ENCODE results near the gene TIMM44. TPM values are rescaled to one million over a fixed set of nuclear protein-coding genes. Genes with fewer than 3 reads are reported as not detected.

The TIMM44 gene
- polyA plus RNA-seq, 1 experiment: 56.6 TPM

DNA sequence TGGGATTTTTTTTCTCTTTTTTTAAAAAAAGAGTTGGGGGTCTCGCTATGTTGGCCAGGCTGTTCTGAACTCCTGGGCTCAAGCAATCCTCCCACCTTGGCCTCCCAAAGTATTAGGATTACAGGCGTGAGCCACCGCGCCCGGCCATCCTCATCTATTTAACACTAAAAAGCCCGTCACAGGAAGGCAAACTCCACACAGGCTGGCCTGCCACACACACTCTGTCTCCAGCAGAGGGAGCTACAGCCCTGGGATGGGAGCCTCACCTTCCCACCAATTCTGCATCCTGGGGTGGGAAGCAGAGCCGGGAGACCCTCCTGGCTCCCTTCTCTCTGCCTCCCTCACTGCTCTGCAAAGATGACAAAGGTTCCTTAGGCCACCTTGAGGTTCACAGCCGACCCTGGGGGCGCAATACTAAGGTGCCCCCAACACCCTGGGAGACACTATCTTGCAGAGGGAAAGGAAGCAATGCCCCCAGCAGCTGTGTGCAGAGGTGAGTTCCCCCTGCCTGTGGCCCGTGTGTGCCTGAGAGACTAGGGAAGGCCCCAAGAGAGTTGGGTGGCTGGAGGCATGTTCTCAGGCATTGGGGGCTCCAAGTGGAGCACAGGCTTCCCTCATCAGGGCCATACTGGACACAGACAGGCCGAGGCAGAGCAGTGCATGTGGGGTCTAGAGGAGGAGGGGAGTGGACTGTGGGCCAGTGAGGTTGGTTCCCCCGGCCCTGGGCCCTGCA is 27.4 kb upstream of the TIMM44 start:
- ChIA-PET POLR2A (no interaction called here), CTCF (interaction anchor here (0.7 to 13.0 kb wide), 24 partner anchors 8 to 339 kb away, joined by 3 to 98 read pairs (median 4); partner anchors contain the start of genes ELAVL1 and TIMM44)
- peaks cover 27% of the 10 kb centered on the region for H3K36me3 ChIP-seq (ENCODE audit: control insufficient read depth, insufficient read depth, low read length)
- no peaks in the 10 kb centered on the region for H3K27me3 ChIP-seq (ENCODE audit: control insufficient read depth, insufficient read depth, low read length)
- H3K4me3 ChIP-seq (ENCODE audit: low read depth, low read length): no peak overlapping the region
- TF ChIP-seq, protein P1, sequence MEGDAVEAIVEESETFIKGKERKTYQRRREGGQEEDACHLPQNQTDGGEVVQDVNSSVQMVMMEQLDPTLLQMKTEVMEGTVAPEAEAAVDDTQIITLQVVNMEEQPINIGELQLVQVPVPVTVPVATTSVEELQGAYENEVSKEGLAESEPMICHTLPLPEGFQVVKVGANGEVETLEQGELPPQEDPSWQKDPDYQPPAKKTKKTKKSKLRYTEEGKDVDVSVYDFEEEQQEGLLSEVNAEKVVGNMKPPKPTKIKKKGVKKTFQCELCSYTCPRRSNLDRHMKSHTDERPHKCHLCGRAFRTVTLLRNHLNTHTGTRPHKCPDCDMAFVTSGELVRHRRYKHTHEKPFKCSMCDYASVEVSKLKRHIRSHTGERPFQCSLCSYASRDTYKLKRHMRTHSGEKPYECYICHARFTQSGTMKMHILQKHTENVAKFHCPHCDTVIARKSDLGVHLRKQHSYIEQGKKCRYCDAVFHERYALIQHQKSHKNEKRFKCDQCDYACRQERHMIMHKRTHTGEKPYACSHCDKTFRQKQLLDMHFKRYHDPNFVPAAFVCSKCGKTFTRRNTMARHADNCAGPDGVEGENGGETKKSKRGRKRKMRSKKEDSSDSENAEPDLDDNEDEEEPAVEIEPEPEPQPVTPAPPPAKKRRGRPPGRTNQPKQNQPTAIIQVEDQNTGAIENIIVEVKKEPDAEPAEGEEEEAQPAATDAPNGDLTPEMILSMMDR (IDR thresholded peaks at IDR 0.05; ENCODE audit: insufficient read depth, low read depth, low read length): peak; percentile 83
- DNase-seq (ENCODE audit: low read depth): no peak

DNA sequence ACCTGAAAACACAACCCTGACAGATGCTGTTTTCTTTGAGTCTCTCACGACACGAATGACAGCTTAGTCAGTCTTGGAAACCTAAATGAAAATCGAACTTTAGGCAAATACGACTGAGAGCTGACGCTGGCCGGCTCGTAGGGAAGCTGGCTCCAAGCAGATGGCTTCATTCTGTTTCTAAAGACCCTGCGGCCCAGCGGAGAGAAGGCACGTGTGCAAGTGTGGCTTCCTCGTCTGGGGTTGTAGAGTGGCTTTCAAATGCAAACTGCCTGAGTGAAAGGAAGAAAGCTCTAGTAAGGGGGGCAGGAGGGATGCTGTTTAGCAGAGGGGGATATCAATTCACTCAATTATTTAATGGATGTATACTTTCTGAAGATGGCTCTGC is 26.1 kb upstream of the TIMM44 start:
- TF ChIP-seq, protein P1 (IDR thresholded peaks at IDR 0.05; ENCODE audit: insufficient read depth, low read depth, low read length): no peak
- peaks cover 23% of the 10 kb centered on the region for H3K36me3 ChIP-seq (ENCODE audit: control insufficient read depth, insufficient read depth, low read length)
- H3K27me3 ChIP-seq (ENCODE audit: control insufficient read depth, insufficient read depth, low read length): no peaks in the 10 kb centered on the region
- DNase-seq (ENCODE audit: low read depth): no peak
- ChIA-PET CTCF (interaction anchor here (0.6 to 13.0 kb wide), 6 partner anchors 9 to 283 kb away, joined by 3 to 98 read pairs (median 4); partner anchors contain the start of gene ELAVL1), POLR2A (no interaction called here)
- no peak overlapping the region for H3K4me3 ChIP-seq (ENCODE audit: low read depth, low read length)

DNA sequence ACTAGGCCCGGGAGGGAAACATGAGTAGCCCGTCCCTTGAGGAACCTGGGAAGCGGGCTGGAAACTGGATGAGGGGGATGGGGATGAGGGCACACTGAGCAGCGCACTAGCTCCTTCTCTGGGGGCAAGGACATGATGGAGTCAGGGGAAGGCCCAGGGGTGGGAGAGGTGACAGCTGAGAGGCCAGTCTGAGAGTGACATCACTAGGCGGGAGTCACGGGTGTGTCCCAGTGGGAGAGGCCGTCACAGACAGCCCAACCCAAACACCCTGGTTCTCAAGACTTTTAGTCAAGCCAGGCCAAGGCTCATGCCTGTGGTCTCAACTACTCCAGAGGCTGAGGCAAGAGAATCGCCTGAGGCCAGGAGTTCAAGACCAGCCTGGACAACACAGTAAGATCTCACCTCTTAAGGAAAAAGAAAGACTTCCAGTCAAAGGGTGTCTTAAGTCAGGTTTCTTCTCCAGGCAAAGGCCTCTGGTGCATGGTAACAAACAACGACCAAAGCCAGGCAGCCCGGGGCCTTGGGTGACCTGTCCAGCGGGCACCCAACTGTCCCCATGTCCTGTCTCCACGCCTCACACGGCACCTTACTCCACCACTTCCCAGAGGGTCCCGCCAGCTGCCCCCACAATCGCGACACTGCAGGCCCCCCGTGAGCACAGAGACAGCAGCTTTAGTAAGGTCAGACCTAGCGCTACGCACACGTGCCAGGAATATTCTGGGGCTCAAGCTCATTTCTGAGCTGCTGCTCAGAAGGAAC is 25.5 kb upstream of the TIMM44 start:
- ChIA-PET POLR2A (no interaction called here), CTCF (interaction anchor here (0.6 to 13.0 kb wide), 6 partner anchors 9 to 283 kb away, joined by 3 to 98 read pairs (median 4); partner anchors contain the start of gene ELAVL1)
- peaks cover 24% of the 10 kb centered on the region for H3K36me3 ChIP-seq (ENCODE audit: control insufficient read depth, insufficient read depth, low read length)
- H3K27me3 ChIP-seq (ENCODE audit: control insufficient read depth, insufficient read depth, low read length): no peaks in the 10 kb centered on the region
- H3K4me3 ChIP-seq (ENCODE audit: low read depth, low read length): no peak overlapping the region
- TF ChIP-seq, protein P1 (IDR thresholded peaks at IDR 0.05; ENCODE audit: insufficient read depth, low read depth, low read length): no peak
- DNase-seq (ENCODE audit: low read depth): no peak

DNA sequence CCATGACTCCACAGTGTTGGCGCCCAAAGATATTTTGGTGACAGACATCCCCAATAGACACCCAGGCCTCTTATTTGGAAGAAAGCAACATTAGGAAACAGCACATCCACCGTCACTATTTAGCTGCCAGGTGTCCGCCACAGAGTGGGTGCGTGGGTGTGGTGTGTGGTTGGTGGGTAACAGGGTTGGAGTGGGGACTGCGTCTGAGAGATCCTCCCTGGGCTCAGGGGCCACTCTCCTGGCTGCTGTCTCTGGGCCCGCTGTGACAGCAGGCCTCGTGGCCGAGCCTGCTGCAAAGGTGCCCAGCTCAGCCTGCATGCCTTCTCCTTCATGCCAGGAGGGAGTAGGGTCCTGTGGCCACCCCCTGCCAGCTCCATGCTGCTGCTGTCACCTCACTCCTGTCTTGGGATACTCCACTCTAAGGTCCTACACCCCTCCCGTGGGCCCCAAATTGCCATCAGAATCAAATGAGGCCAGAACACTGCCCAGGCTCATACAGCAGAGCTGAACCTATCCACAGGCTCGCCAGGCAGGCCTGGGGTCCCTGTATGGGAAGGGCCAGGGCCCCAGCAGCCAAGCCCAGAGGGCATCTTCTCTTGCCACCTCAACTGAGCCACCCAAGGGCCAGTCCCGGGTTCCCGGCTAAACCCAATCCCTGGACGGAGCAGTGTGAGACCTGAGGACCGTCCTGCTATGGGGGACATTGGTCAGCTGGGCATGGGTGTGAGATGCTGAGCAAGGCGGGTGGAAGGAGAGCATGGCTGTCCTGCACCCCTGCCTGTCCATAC is 24.7 kb upstream of the TIMM44 start:
- TF ChIP-seq, protein P1 (IDR thresholded peaks at IDR 0.05; ENCODE audit: insufficient read depth, low read depth, low read length): no peak
- H3K4me3 ChIP-seq (ENCODE audit: low read depth, low read length): no peak overlapping the region
- CTCF ChIA-PET: interaction anchor here (3.4 to 13.0 kb wide), 2 partner anchors 8 to 35 kb away, joined by 16 to 98 read pairs; partner anchors contain the start of gene ELAVL1
- no peak for DNase-seq (ENCODE audit: low read depth)
- POLR2A ChIA-PET: no interaction called here
- H3K36me3 ChIP-seq (ENCODE audit: control insufficient read depth, insufficient read depth, low read length): peaks cover 22% of the 10 kb centered on the region
- no peaks in the 10 kb centered on the region for H3K27me3 ChIP-seq (ENCODE audit: control insufficient read depth, insufficient read depth, low read length)
